Measurements from ENCODE around the gene ZCCHC24.

Gene ZCCHC24

GRCh38 chr10:79382491-79382941, 62.9 kb downstream of the ZCCHC24 start:
- no peak for DNase-seq (ENCODE audit: low spot score)

DNA sequence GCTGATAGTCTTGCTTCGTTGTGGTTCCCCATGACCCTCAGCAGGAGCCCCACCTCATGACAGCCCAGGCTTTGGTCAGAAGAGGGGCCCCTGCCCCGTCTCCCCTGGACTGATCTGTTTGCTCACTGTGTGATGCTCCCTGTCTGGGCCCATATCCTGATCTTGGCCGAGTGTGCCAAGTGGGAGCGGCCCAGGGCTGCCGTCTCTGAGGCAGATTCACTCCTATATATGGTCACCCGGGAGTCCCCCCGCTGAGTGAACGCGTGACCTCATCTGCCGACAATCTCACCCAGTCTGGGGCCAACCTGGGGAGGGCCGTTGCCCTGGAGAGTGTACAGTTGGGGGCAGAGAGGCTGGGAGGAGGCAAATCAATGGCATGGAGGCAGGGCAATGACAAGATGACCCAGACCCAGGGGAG, 63.6 kb downstream of the ZCCHC24 start:
- peak; percentile 96 for DNase-seq (ENCODE audit: low spot score)

GRCh38 chr10:79380946-79381721, 64.3 kb downstream of the ZCCHC24 start:
- no peak for DNase-seq (ENCODE audit: low spot score)

DNA sequence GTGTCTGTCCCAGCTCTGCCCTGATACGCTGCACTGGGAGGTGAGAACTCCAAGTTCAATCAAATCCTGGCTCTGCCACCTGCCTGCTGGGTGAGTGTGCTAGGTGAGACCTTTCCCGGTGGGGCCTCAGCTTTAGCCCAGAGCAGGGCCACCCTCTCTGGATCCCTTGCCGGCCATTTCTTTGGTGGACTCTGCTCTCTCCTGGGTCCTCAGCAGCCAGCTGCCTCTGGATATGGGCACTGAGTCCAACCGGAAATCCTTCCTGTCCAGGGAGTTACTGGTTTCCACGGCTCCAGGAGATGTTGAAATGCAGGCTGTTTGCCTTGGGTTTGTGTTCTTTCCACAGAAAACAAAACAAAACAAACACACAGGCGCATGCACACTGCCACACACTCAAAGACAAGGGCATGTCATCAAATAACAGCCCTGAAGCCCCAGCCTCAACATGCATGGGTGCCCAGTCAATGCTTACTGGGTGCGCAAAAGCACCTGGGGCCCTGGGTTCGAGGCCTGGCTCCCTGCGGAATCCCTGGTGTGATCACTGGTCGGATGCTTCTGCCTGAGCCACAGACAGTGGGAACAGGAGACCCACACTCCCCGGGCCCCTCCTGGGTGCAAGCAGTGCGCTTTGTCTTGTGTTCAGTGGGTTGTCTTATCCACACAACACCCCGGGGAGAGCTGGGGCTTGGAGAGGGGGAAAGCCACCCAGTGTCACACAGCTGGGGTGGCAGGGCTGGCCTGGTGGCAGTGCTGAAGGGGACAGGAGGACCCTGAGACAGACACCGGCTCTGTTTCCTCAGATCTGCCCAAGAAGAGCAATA, 65.1 kb downstream of the ZCCHC24 start:
- DNase-seq (ENCODE audit: low spot score): peak; percentile 76

- no peak for DNase-seq (ENCODE audit: low spot score)
Observed at GRCh38 chr10:79379512-79380124, 65.8 kb downstream of the ZCCHC24 start.

DNA sequence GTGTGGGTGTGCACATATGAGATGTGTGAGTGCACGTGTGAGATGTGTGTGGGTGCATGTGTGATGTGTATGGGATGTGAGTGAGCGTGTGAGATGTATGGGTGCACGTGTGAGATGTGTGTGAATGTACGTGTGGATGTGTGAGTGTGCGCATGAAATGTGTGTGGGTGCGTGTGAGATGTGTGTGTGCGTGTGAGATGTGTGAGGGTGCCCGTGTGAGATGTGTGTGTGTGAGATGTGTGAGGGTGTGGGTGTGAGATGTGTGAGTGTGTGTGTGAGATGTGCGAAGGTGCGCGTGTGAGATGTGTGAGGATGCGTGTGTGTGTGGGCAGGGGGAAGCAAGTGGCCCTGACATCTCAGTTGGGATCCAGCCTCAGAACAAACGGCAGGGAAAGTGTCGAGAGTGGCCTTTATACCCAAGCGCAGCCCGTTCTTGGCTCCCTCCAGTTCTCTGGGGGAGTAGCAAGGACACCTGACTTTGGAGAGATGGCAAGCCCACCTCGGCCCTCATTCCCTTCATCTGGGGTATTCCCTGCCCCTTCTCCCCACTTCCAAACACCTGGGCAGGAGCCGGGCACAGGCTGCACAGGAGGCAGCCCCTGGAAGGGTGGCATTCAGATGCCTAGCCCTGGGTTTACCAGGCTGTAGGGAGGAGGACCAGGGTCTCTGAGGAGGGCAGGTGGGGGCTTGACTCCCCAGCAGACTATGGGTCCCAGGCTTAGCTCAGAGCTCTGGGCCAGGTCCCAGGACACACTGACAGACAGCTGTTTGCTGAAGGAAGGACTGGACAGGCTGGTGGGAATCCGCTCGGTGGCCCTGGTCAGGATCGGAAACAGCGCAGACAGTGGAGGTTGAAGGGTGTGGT, 66.5 kb downstream of the ZCCHC24 start:
- no peak for DNase-seq (ENCODE audit: low spot score)

GRCh38 chr10:79378383-79378646, 67.1 kb downstream of the ZCCHC24 start:
- DNase-seq (ENCODE audit: low spot score): no peak

- no peak for DNase-seq (ENCODE audit: low spot score)
Observed at GRCh38 chr10:79377557-79378382, 67.7 kb downstream of the ZCCHC24 start.

DNA sequence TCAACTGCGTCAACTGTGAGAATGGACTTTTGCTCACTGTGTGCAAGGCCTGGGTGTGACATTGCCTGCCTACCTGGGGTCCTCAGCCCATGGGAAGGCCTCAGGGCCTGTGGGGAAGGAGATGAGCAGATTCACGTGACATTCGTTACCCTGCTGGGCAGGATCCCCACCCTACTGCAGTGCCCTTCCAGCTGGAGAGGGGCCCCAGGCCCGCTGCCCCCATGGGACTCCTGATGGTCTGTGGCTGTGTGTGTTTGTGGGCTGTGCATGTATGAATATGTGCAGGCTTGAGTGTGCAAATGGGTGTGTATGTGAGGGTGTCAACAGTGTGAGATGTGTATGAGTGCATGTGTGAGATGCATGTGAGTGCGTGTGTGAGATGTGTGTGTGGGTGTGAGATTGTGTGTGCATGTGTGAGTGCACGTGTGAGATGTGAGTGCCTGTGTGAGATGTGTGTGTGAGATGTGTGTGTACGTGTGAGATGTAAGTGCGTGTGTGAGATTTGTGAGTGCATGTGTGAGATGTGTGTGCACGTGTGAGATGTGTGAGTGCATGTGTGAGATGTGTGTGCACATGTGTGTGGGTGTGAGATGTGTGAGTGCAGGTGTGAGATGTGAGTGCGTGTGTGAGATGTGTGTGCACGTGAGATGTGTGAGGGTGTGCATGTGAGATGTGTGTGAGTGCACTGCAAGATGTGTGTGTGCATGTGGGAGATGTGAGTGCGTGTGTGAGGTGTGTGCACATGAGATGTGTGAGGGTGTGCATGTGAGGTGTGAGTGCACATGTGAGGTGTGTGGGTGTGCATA, 68.5 kb downstream of the ZCCHC24 start:
- DNase-seq (ENCODE audit: low spot score): no peak

DNA sequence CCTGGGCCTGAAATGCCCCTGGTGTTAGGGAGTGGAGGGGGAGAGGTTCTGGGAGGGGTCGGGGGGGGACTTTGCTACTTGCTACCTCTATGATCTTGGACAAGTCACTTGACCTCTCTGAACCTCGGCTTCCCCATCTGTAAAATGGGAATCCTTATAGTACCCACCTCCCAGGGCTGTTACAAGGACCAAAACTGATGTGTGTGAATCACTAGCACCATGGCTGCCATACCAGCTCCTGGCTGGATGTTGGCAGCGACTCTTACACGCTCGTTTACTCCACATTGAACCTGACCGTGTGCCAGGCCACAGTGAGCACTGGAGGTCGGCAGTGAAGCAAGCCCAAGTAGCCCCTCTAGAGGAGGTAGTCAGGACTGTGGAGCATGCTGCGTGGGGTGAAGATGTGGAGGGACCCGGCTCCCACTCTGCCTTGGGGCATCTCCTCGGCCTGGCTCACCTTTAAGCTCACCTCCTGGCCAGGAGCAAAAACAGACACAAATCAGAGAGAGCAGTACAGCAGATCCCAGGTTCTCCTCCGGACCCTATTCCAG, 69.3 kb downstream of the ZCCHC24 start:
- DNase-seq (ENCODE audit: low spot score): no peak

GRCh38 chr10:79375321-79376077, 69.9 kb downstream of the ZCCHC24 start:
- DNase-seq (ENCODE audit: low spot score): peak; percentile 42

GRCh38 chr10:79374312-79375191, 70.9 kb downstream of the ZCCHC24 start:
- peak; percentile 89 for DNase-seq (ENCODE audit: low spot score)

- DNase-seq (ENCODE audit: low spot score): no peak
Observed at GRCh38 chr10:79372871-79373270, 72.6 kb downstream of the ZCCHC24 start.

- DNase-seq (ENCODE audit: low spot score): no peak
Observed at GRCh38 chr10:79367426-79368189, 77.8 kb downstream of the ZCCHC24 start.

GRCh38 chr10:79361726-79362397, 83.6 kb downstream of the ZCCHC24 start:
- no peak for DNase-seq (ENCODE audit: low spot score)

DNA sequence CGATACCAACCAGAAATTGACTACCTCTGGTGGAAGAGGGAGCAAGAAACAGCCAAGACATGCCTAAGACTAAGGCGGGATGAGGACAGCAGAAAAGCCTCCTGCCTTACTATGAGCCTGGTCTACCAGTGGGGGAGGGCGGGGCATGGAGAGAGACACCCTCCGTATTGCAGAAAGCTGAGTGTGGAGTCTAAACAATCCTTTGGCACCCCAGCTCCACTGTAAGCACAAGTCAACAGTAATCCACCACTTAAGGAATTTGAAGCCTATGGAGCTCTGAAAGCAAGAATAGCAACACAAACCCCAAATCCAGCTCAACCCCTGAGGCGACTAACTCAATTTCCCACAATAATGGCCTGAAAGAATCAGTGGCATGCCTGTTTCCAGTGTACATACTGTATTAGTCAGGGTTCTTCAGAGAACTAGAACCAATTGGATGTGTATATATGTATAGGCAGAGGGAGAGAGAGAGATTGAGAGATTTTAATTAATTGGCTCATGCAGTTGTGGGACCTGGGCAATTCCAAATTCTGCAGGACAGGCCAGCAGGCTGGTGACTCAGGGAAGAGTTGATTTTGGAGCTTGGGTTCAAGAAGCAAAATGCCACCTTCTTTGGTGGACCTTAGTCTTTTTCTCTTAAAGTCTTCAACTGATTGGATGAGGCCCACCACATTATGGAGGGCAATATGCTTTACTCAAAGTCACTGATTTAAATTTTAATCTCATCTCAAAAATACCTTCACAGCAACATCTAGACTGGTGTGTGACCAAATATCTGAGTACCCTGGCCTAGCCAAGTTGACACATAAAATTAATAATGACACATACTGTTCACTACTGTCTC, 84.7 kb downstream of the ZCCHC24 start:
- DNase-seq (ENCODE audit: low spot score): no peak

Data from AG20443 (cell line).